H1 (cell line): ENCODE measurements around the gene GRIK1. TPM values are rescaled to one million over a fixed set of nuclear protein-coding genes. Genes with fewer than 3 reads are reported as not detected.

Source experiments
- ASH2L ChIP-seq: fragments of 200-600, 300-600 bp; sonication (generic); IDR thresholded peaks from one replicate; pipeline ENCODE4 v1.7.1; 2017; ENCODE audit warnings: low read length
- BACH1 ChIP-seq: IDR thresholded peaks from 2 replicates; pipeline ENCODE4 v1.6.1; 2012; ENCODE audit warnings: low read length, improper control_type of control experiment
- EP300 ChIP-seq, 2 experiments: IDR thresholded peaks; 1 replicate in 1 of 2; 2 replicates in 1 of 2; pipeline ENCODE4 v1.6.1; 2011 to 2012; ENCODE audit warnings: low read depth in 2 of 2, low read length in 2 of 2, mild to moderate bottlenecking in 2 of 2, borderline replicate concordance in 1 of 2, inconsistent platforms in 1 of 2, moderate library complexity in 1 of 2
- FOSL1 ChIP-seq: IDR thresholded peaks from 2 replicates; pipeline ENCODE4 v1.6.1; 2011; ENCODE audit warnings: mild to moderate bottlenecking, low read depth, low read length, moderate library complexity; ENCODE audit not compliant: insufficient read depth
- KDM5A ChIP-seq: fragments of 200-600 bp; IDR thresholded peaks from 2 replicates; pipeline ENCODE4 v1.7.1; 2012; ENCODE audit warnings: mild to moderate bottlenecking, low read length, inconsistent platforms, mixed read lengths
- PHF8 ChIP-seq: fragments of 200-600 bp; sonication (generic); conservative IDR thresholded peaks from 2 replicates; pipeline ENCODE4 v1.7.1; 2012; ENCODE audit warnings: low read depth, mild to moderate bottlenecking, inconsistent platforms, low read length, moderate library complexity
- POU5F1 ChIP-seq: IDR thresholded peaks from 2 replicates; pipeline ENCODE4 v1.6.1; 2011; ENCODE audit warnings: low read depth, mild to moderate bottlenecking, low read length, moderate library complexity
- RNF2 ChIP-seq: fragments of 200-900, 300-1000 bp; sonication (generic); IDR thresholded peaks from 2 replicates; pipeline ENCODE4 v1.7.1; 2016; ENCODE audit warnings: borderline replicate concordance, low read depth, mild to moderate bottlenecking, antibody characterized with exemption, low read length; ENCODE audit not compliant: poor library complexity, severe bottlenecking; ENCODE audit errors: missing control alignments
- TBP ChIP-seq: IDR thresholded peaks from 2 replicates; pipeline ENCODE4 v1.6.1; 2011; ENCODE audit warnings: low read depth, low read length, improper control_type of control experiment
- YY1 ChIP-seq: IDR thresholded peaks from 2 replicates; pipeline ENCODE4 v1.6.1; 2011; ENCODE audit warnings: low read depth, mild to moderate bottlenecking, low read length
- polyA plus RNA-seq, 7 experiments: library from polyadenylated mRNA; depleted of rRNA in 3 of 7; stranded (reverse) in 5 of 7; unstranded in 2 of 7; fragments of >200 nt in 5 of 7; fragments of 200-250 nt in 2 of 7; gene quantifications; 1 replicate in 5 of 7; 2 replicates in 1 of 7; 4 replicates in 1 of 7; pipeline versions ENCODE4 v1.2.1 to v1.2.3, GENCODE V29; 2011 to 2013; ENCODE audit warnings: missing spikeins in 2 of 7, mixed read lengths in 2 of 7
- total RNA-seq: library from RNA; stranded (reverse); fragmentation: NEBNext Ultra II Directional; extraction: Animal tissue kit (Norgen Biotek cat#: 25700); gene quantifications from 2 replicates; pipeline ENCODE4 v1.2.1, GENCODE V29; 2021

GRIK1 gene
- total and polyA plus RNA-seq, 2 of the 8 experiments (the other 6 are each of a cell fraction or from before 2014, with no cell fraction given) = 0.11 to 0.32 TPM

DNA sequence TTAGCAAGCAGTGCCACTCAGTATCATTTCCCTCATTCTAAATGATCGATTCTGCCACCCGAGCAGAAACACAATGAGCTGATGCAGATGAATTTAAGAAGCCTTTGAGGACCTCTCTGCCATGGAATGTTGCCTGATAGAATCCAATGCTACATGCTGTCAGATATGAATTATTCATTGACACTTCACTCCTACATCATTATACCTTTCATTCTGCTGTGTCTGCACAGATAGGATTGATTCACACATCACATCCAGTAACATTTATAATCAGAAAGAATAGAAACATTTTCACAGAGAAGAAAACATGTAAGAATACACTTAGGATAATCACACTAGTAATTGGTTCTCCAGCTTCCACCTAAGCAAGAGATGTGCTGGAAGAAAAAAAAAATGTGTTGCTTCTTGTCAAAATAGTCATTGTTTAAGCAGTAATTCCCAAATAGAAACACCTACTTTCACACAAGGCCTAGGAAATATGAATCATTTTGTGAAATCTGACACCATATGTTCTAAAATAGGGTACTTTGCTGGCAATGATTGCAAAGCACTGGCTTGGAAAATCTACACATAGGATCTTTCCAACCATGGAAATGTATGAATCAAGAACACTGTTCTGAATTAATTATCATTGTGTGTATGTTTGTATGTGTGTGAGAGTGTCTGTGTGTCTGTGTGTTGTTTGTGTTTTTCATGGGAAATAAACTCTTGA lies 110.1 kb downstream of the GRIK1 start (continued):
- TF ChIP-seq PHF8 (no peak), EP300 (IDR thresholded peaks at IDR 0.05; ENCODE audit: borderline replicate concordance in 1 of 2, low read depth in 2 of 2, low read length in 2 of 2) (no peak), YY1 (no peak), BACH1 (no peak), FOSL1 (no peak), RNF2 (no peak), ASH2L (no peak), TBP (no peak), POU5F1 (no peak), KDM5A (no peak)
